Neural cell (in vitro differentiated cells): Measurements from ENCODE around the gene OTULINL.

Source experiments
- EP300 ChIP-seq: fragments of 450-650 bp; conservative IDR thresholded peaks from 2 replicates; pipeline ENCODE4 v1.6.1; 2014; ENCODE audit warnings: antibody characterized with exemption, mild to moderate bottlenecking, moderate library complexity; ENCODE audit not compliant: poor library complexity, severe bottlenecking
- EZH2 ChIP-seq: fragments of 200-600, 300-800 bp; shearing (Covaris generic), sonication (generic); IDR thresholded peaks from 2 replicates; pipeline ENCODE4 v1.6.1; 2014; ENCODE audit warnings: antibody characterized with exemption, low read length, borderline replicate concordance, mild to moderate bottlenecking; ENCODE audit not compliant: insufficient read depth, poor library complexity, severe bottlenecking
- POLR2AphosphoS5 ChIP-seq: IDR thresholded peaks from 2 replicates; pipeline ENCODE4 v1.6.1; 2012
- RAD21 ChIP-seq: fragments of 450-650 bp; conservative IDR thresholded peaks from 2 replicates; pipeline ENCODE4 v1.6.1; 2014; ENCODE audit warnings: antibody characterized with exemption, mild to moderate bottlenecking, moderate library complexity
- SMC3 ChIP-seq: fragments of 450-650 bp; conservative IDR thresholded peaks from 2 replicates; pipeline ENCODE4 v1.6.1; 2014; ENCODE audit warnings: antibody characterized with exemption, mild to moderate bottlenecking, moderate library complexity; ENCODE audit not compliant: poor library complexity
- TF ChIP-seq, protein P1 (sequence below): fragments of 450-650 bp; IDR thresholded peaks from 2 replicates; pipeline ENCODE4 v1.5.1; 2014; ENCODE audit warnings: antibody characterized with exemption, mild to moderate bottlenecking, moderate library complexity; ENCODE audit not compliant: poor library complexity, severe bottlenecking
- TF ChIP-seq, protein P2 (sequence below): IDR thresholded peaks from 2 replicates; pipeline ENCODE4 v1.6.1; 2012; ENCODE audit warnings: borderline replicate concordance

DNA sequence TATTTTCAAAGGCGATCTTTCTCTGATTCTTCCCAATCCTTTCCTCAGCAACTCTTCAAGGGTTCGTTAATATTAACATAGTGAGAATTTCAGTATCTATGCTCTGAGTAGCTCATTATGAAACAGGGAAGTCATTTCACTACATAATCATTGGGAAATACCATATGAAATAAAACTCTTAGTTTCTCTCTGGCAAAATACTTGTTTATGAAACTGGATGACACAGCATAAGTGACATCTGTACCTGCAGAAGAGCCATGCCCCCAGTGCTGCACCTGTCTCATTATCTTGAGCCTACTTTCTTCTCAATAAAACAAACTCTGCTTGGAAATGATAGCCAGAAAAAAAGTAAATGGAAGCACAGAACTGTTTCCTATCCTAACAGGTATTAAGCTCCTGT lies 49.1 kb downstream of the OTULINL start:
- TF ChIP-seq EP300 (no peak), EZH2 (no peak), SMC3 (no peak), POLR2AphosphoS5 (no peak), RAD21 (no peak)
- TF ChIP-seq, protein P1, sequence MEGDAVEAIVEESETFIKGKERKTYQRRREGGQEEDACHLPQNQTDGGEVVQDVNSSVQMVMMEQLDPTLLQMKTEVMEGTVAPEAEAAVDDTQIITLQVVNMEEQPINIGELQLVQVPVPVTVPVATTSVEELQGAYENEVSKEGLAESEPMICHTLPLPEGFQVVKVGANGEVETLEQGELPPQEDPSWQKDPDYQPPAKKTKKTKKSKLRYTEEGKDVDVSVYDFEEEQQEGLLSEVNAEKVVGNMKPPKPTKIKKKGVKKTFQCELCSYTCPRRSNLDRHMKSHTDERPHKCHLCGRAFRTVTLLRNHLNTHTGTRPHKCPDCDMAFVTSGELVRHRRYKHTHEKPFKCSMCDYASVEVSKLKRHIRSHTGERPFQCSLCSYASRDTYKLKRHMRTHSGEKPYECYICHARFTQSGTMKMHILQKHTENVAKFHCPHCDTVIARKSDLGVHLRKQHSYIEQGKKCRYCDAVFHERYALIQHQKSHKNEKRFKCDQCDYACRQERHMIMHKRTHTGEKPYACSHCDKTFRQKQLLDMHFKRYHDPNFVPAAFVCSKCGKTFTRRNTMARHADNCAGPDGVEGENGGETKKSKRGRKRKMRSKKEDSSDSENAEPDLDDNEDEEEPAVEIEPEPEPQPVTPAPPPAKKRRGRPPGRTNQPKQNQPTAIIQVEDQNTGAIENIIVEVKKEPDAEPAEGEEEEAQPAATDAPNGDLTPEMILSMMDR = no peak
- TF ChIP-seq, protein P2, sequence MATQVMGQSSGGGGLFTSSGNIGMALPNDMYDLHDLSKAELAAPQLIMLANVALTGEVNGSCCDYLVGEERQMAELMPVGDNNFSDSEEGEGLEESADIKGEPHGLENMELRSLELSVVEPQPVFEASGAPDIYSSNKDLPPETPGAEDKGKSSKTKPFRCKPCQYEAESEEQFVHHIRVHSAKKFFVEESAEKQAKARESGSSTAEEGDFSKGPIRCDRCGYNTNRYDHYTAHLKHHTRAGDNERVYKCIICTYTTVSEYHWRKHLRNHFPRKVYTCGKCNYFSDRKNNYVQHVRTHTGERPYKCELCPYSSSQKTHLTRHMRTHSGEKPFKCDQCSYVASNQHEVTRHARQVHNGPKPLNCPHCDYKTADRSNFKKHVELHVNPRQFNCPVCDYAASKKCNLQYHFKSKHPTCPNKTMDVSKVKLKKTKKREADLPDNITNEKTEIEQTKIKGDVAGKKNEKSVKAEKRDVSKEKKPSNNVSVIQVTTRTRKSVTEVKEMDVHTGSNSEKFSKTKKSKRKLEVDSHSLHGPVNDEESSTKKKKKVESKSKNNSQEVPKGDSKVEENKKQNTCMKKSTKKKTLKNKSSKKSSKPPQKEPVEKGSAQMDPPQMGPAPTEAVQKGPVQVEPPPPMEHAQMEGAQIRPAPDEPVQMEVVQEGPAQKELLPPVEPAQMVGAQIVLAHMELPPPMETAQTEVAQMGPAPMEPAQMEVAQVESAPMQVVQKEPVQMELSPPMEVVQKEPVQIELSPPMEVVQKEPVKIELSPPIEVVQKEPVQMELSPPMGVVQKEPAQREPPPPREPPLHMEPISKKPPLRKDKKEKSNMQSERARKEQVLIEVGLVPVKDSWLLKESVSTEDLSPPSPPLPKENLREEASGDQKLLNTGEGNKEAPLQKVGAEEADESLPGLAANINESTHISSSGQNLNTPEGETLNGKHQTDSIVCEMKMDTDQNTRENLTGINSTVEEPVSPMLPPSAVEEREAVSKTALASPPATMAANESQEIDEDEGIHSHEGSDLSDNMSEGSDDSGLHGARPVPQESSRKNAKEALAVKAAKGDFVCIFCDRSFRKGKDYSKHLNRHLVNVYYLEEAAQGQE = no peak
